GM20431 (cell line): ENCODE results near the gene SLC25A4.
"Not testable (repeated sequence)": the region's sequence is repeated elsewhere in the genome, so short reads cannot be mapped to it uniquely, and the experiment has no call there.

Experiments
- in situ Hi-C: fragments of 300-500 bp; cut with MseI, MboI; formaldehyde crosslinking; loops from one replicate; pipeline ENCODE4 v1.15.0; 2020; ENCODE audit warnings: low sequenced_read_pairs; ENCODE audit not compliant: unreplicated experiment

Gene SLC25A4

DNA sequence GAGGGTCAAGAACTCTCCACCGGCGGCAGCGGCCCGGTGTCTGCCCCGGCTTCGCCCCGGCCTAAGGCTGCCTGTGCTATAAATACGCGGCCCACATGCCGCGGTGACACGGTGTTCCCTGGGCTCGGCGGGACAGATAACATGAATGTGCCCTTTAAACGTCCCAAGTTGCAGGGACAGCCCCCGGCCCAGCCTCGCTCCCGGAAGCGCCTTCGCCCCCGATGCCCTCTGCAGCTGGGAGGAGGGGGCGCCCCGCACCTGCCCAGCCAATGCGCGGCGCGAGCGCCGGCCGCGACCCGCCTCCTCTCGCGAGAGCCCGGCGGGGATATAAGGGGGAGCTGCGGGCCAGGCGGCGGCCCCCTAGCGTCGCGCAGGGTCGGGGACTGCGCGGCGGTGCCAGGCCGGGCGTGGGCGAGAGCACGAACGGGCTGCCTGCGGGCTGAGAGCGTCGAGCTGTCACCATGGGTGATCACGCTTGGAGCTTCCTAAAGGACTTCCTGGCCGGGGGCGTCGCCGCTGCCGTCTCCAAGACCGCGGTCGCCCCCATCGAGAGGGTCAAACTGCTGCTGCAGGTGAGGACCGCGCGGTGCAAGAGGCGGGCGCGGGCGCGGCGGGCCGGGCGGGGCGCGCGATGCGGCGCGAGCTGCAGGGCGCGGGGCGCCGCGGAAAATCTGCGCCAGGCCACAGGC, at the start of gene SLC25A4:
Gene SLC25A4 (plus strand): TSS at position 355 of the 689 bp plus-strand sequence. CDS start 107 bp downstream, at position 462.
- in situ Hi-C loops, result no loop called here

DNA sequence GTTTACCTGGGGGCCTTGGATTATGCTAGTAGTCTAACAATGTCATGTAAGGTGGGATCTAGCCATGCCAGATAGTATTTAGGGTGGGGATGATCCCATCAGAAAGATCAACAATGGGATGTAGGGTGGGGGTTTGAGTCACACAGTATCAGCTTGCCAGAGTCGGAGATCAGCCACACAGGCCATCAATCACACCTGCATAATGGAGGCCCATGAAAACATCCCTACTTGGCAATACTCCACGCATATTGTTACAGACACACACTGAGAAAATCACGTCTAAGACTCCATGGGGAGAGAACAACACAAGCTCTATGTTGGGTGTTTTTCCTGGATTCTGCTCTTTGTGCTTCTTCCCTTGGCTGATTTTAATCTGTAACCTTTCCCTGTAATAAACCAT, 49.5 kb upstream of the SLC25A4 start:
- in situ Hi-C loops, result no loop called here

DNA sequence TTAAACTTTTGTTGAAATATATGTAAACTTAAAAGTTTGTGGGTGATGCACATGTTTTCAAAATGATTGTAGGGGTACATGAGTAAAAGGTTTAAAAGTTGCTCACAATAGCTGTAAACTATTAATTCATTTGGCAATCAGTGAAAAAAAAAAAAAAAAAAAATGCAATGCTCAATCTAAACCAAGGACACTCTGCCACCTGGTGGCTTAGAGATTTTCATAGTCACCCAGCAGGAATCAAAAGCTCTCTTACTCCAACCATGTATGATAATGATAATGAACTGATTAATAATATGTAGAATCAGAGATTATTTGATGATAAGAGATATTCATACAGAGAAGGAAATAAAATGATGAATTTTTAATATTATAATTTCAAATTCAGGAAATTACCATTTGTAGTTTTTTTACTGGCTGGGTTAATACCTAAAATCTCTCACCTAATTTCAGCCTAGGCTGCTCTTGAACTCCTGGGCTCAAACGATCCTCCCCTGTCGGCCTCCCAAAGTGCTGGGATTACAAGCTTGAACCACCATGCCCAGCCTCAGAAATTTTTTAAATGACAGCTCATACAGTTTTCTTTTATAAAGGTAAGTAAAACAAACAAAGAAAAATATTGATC, 46.9 kb upstream of the SLC25A4 start:
- in situ Hi-C loops, result no loop called here

DNA sequence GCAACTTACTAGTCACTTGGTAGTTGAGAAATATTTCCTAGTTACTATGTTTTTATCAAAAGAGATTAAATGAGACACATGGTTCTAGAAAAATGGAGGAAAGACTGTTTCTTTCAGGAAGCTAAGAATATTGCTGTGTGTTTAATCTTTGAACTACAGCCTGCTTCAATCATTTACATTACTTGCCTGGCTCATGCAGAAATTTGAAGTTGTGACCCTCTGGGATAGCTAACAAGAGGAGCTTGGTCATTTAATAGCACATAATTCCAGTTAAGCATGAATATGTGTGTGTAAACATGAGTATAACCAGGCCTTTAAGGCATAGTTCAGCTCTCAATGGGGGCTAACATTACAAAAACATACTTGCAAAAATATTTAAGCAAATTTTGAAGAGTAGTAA, 44.6 kb upstream of the SLC25A4 start:
- in situ Hi-C loops, result no loop called here

DNA sequence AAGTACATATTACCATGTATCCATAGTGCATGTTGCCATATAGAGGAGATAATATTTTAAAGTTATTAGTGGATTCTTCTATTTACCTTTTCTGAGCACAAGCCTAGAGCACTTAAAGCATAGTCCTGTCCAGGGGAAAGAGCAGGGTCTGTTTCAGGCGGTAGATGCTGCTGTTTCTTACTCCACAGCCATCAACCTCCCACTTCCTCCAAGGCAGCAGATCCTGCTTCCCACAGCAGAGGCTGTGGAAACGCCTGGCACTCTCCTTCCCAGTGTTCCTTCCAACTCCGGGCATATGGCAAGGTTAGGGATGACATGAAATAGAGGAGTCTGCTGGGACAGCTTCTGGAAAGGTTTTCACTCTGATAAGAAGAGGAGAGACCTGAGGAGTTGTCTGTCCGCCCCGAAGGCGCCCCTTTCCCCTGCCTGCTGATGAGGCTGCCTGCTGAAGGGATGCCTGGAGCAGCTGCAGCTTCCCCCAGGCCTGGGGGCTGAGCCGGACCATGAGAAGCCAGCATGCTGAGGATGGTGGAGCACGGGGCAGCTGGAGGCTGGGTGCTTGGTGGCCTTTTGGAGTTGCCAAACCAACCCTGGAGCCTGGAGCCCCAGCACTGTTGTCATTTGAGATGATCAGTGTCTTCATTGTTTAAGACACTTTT, 43.9 kb upstream of the SLC25A4 start:
- in situ Hi-C loops, result no loop called here

DNA sequence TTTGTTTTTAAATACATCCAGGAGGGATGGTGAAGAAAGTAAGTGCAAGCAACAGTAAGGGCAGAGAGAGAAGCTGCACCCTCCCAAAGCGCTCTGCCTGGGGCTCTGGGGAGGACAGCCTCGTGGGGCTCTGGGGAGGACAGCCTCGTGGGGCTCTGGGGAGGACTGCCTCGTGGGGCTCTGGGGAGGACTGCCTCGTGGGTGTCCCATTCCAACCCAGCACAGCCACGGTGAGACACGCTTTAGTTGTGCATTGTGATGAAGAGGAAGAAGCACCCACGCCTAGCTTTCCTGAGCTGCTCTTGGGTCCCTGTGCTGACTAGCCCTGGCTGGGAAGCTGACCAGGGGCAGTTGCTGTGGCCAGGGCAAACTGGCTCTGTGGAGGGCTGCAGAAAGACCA, 43.1 kb upstream of the SLC25A4 start:
- in situ Hi-C loops, result no loop called here

DNA sequence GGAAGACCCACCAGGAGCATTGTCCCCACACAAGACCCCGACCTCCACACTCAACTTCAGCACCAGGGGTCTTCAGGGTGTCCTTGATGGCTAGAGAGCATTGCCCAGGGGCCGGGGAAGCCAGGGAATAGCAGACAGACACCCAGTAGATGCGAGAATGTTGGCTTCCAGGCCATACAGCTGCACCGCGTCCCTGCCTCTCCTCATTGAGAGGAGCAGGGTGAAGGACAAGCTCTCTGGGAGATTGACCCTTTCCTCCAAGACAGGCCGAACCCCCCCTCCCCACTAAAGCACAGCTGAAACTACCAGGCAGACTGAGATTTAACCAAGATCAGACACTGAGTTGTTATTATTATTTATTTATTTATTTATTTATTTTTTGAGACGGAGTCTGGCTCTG, 42.6 kb upstream of the SLC25A4 start:
- in situ Hi-C loops, result no loop called here

DNA sequence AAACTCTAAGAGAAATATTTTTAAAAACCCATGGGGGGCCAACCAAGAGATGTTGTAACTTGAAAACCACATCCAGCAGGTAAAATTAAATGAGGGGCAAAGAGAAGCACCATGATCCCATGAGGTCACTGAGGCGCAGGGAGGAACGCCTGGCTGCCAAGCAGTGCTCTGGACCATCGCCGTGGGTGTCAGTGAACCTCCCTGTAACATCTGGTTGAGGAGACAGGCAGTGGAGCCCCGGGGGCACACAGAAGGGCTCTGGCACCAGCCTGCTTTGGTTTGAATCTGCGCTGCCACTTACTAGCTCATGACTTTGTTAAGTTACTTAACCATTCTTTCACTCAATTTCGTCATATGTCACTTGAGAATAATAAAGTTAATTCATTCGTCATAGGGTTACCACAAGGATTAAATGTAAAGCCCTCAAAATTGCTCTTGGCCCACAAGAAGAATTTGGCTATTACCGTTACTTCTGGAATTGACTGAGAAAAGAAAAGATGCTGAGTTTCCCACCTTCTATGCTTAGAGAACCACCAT, 41.6 kb upstream of the SLC25A4 start:
- in situ Hi-C loops, result no loop called here

DNA sequence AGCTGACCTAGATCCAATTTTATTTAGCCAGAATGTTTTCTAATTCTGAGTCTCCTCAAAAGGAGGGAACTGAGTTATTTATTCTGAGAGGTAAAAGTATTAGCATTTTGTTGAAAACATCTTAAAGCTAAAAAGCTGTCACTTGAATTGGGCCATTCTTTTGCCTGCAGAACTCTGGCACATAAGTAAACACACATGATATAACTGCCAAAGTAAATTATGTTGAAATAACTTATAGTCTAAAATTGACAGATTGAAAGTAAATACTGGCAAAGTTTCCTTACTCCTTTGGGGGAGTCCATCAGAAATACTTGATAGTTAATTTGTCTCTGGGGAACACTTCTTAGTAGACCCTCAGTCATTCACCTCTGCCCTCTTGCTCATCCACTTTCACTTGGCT, 38.3 kb upstream of the SLC25A4 start:
- in situ Hi-C loops, result no loop called here

DNA sequence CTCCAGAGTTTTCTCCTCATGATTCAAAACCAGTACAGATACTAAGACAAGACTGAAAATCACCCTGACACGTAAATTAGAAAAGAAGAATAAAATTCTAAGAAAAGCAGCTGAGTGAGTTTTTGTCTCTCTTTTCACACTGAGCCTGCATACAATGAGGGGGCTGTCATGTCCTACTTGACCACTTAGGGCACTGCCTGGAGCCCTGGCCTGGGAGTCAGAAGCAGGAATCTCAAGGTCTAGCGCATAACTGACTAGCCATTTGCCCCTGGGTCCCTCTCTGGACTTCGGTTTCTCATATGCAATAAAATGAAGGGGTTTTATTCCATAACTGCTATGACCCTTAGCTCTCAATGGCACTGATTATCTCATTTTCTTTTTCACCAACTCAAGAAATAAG, 36.7 kb upstream of the SLC25A4 start:
- in situ Hi-C loops, result no loop called here

DNA sequence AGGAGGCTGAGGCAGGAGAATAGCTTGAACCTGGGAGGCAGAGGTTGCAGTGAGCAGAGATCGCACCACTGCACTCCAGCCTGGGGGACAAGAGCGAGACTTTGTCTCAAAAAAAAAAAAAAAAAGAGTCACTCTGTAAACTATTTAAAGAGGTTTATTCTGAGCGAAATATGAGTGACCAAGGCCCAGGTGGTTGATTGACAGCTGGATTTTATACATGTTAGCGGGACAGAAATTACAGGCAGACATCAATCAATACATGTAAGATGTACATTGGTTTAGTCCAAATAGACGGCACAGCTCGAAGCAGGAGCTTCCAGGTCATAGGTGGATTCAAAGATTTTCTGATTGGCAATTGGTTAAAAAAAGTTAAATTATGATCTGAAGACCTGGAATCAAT, 35.5 kb upstream of the SLC25A4 start:
- in situ Hi-C loops, result not testable (repeated sequence)

DNA sequence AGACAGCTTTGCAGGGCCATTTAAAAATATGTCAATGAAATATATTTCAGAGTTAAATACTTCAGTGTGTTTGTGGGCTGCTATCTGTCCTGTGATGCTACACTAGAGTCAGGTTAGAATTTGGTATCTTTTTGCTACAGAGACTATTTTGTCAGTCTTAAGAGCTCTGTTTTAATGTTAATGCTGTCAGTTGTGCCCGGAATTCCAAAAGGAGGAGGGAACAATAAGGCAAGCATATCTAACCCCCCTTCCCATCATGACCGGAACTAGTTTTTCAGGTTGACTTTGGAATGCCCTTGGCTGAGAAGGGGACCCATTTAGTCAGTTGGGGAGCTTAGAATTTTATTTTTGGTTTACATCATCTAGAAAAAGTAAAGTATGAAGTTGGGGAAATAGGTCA, 34.9 kb upstream of the SLC25A4 start:
- in situ Hi-C loops, result no loop called here

DNA sequence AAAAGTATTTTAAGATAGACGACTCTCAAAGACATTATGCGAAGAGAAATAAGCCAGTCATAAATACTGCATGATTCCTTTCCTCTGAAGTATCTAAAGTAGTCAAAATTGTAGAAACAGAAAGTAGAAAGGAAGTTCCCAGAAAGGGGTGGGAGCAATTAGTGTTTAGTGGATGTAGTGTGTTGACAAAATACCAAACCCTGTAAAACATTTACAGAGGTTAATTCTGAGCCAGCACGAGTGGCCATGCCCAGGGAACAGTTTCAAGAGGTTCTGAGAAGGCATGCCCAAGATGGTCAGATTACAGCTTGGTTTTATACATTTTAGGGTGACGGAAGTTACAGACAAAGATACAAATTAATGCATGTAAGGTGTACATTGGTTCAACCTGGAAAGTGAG, 34.4 kb upstream of the SLC25A4 start:
- in situ Hi-C loops, result no loop called here

DNA sequence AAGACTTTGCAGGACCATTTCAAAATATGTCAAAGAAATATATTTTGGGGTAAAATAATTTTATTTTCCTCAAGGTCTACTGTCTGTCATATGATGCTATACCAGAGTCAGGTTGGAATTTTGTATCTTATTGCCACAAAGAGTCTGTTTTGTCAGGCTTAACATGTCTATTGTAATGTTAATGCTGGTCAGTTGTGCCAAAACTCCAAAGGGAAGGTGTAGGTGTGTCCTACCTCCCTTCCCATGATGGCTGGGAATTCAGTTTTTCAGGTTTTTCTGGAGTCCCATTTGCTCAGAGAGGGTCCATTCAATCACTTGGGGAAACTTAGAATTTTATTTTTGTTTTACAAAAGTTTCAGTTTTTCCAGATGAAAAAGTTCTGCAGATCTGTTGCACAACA, 33.3 kb upstream of the SLC25A4 start:
- in situ Hi-C loops, result no loop called here

DNA sequence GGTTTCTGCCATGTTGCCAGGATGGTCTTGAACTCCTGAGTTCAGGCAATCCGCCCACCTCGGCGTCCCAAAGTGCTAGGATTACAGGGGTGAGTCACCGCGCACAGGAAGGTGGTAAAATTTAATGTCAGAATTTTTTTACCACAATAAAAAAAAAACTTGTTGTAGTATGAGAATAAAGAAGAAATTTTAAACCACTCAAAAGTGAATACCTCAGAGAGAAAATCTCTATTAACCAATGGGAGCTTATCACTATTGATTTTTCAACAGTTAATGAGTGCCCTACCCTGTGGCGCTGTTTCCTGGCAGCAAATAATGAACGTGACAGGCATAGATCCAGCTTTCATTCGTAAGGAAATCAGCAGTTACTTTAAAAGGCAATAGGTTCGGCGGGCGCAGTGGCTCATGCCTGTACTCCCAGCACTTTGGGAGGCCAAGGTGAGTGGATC, 32.7 kb upstream of the SLC25A4 start:
- in situ Hi-C loops, result no loop called here

DNA sequence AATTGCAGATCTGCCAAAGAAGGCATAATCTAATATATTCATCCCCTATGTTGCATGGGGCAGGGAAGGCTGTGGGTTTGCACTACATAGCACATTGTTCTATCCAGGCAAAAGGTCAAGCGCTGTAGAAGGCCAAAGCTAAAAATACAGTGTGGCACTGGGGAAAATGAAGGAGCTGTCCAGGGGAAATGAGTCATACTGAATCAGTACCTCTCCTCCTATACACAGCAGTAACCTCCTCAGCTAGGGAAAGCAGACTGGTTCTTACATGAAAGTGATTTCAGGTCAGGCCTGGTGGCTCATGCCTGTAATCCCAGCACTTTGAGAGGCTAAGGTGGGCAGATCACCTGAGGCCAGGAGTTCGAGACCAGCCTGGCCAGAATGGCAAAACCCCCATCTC, 31.0 kb upstream of the SLC25A4 start:
- in situ Hi-C loops, result no loop called here

DNA sequence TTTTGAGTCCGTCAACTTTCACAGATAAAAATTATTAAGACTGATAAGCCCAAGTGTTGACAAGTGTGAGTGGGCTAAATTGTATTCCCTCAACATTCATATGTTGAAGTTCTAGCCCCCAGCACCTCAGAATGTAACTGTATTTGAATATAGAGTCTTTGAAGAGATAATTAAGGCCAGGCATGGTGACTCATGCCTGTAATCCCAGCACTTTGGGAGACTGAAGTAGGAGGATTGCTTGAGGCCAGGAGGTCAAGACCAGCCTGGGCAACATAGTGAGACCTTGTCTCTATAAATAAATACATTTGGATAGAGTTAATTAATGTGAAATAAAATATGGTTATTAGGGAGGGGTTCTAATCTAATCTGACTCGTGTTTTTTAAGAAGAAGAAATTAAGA, 29.7 kb upstream of the SLC25A4 start:
- in situ Hi-C loops, result no loop called here

DNA sequence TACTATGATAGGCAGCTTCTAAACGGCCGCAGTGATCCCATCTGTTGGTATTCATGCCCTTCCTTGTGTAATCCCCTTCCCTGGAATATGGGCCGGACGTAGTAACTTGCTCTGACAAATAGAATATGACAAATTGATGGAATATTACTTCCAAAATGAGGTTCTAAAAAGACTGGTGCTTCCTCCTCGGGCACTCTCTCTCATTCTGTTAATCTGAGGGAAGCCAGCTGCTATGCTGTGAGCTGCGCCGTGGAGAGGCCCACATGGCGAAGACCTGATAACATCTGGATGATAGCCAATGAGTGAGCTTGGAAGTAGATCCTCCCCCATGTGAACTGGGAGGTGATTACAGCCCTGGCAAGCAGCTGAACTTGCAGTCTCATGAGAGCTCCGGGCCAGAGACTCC, 27.2 kb upstream of the SLC25A4 start:
- in situ Hi-C loops, result no loop called here

DNA sequence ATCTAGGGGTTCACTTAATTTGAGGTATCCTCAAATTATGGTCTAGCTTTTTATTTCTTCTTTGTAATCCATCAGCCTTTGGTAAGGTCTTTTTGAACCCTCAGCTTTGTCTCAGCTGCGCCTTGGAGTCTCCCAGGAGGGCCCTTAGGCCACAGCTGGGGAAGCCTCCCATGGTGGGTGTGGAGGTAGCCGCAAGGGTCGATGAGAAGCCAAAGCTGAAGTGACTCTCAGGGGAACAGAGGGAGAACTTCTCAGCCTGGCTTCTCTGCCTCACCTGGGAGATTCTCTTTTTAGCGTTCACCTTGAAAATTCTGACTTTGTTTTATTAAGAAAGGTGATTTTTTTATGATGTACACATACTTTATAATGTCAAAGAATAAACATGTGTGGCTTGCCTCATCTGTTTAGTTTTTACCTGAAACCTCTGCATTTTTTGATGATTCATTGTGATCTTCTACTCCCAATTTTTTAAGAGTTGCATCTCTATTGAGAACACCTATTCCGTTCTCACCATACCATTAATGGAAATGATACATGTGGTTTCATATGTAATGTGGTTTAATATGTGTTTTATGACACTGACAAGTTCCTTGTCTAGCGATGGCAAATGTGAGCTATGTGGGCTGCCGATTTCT, 25.6 kb upstream of the SLC25A4 start:
- in situ Hi-C loops, result no loop called here

DNA sequence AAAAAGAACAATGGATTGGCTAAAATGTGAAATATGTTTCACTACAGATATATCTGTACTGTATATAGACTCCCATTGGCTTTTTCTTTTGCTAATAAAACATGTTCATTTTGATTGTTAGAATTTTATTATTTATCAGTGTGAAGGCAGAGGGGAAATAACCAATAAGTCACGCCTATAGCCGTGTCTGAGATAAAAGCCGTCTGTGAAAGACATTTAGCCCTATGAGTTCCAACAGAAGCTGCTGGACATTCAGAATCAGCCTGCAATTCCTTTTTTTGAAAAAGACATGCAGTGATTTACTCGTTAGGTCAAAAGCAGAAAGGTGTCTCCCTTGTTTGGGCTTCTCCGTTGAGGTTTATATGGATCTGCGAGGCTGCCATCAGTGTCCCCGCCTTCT, 24.2 kb upstream of the SLC25A4 start:
- in situ Hi-C loops, result no loop called here

DNA sequence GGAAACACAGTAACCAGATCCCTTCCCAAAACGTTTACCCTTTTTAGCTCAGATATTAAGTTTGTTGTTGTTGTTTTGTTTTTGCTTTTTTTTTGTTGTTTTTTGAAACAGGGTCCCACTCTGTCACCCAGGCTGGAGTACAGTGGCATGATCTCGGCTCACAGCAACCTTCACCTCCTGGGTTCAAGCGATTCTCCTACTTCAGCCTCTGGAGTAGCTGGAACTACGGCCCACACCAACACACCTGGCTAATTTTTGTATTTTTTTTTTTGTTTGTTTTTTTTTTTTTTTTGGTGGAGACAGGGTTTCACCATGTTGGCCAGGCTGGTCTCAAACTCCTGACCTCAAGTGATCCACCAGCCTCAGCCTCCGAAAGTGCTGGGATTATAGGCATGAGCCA, 23.6 kb upstream of the SLC25A4 start:
- in situ Hi-C loops, result not testable (repeated sequence)
